GM18951 (cell line): Measurements from ENCODE around the gene AIPL1.

Source experiments
- POLR2A ChIP-seq: IDR thresholded peaks from 4 replicates; pipeline ENCODE4 v1.6.1; 2011; ENCODE audit warnings: mild to moderate bottlenecking; ENCODE audit not compliant: insufficient read length, insufficient read depth; ENCODE audit errors: extremely low read depth
- in situ Hi-C: fragments of 300-500 bp; cut with MboI; formaldehyde crosslinking; loops from one replicate; pipeline ENCODE4 v1.12.0; 2022; ENCODE audit warnings: low sequenced_read_pairs, mixed read lengths, inconsistent platforms; ENCODE audit not compliant: unreplicated experiment

The AIPL1 gene

DNA sequence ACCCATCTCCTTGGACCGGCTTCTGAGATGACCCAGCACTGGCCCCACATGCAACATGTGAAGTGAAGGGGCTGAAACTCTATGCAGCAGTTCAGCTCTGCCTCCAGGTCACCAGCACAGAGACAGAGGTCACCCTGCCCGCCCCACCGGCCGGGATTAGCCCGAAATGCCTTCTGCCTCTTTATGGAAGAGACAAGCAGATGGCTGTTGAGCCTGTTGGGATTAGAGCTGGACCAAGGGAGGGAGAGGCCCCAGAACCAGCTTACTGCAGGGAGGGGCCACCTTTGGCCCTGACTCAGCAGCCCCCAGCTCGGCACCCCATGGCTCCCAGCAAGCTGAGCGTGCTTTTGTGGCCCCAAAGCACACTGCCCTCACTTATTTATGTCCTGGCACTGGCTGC is 5.7 kb downstream of the AIPL1 start:
- TF ChIP-seq POLR2A = no peak
- in situ Hi-C loops = no loop called here

DNA sequence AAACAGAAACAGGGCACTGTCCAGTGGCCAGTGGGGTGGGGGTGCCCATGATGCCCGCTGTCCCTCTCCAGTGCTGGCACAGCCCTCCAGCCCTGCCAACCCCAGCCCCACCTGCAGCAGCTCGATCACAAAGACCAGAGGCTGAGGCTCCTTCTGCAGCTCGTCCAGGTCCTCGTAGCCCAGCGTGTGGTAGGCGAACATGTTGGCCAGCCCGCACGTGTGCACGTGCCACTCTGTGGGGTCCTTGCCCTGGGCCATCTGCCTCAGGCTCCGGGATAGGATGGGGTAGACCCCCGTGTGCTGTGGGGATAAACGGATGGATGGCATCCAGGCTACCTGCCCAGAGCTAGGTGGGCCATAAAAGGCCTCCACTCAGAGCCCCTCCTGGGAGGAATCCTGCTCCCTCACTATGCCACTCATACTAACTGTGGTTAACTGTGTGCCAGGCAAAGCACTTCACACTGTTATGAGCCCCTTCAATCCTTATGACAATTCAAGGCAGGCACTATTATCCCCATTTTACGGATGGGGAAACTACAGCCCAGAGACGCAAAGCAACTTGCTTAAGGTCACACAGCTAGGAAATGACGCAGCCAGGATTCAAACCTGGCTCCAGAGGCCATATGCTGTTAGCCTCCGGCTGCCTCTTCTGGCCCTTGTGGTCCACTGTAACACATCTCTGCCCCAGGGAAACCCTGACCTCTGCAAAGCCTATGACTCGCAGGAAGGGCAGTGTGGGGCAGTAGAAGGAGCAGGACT is 6.5 kb downstream of the AIPL1 start:
- in situ Hi-C loops = no loop called here
- no peak for TF ChIP-seq POLR2A

DNA sequence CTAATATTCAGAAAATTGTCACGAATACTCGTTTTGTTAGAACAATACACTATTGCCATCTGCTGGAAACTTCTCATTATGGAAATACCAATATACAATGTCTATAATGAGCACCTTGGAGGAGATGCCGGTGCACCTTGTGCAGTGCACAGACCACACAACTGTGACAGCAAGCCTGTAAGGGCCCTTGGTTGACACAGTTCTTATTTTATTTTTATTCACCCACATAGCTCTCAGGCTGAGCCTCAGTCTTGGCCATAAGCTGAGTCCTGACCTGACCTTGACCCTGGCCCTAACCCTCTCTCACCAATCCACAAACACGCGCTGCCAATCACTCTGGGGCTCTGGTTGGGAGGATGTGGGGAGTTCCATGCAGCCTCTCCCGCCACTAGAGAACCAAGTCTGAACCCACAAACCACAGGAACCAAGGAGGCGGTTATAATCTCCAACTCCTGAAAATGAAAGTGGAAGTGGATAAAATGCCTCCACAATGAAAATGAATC is 7.6 kb downstream of the AIPL1 start:
- in situ Hi-C loops = no loop called here
- no peak for TF ChIP-seq POLR2A

DNA sequence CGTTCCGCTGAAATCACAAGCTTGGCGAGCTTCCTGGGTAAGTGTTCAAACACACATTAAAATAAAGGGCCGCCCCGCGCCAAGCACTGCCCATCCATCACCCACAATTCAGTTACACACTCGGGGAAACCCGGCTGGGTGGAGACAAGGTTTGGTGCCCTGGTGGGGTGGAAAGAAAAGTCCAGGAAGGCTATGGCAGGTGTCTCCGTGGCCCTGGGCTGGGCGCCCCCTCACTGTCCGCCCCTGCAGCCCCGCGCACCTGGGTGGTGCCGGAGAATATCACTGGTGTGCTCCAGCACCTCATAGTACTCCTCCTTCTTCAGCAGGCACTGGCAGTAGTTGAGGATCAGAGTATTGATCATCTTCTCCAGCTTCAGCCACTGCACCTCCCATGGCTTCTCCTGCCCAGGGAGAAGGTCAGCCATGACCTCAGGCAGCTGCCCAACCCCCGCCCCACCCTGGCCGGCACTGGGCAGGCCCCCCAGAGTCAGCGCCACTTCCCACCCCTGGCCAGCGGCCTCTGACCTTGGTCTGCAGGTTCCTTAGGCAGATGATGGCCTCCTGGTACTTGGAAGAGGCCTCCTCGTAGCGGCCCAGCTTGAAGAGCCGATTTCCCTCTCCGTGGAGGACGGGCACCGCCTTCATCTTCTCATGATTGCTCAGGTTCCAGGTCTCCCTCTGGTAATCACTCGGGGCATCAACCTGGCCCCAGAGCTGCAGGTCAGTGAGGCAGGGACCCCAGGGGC is 8.4 kb downstream of the AIPL1 start:
- no peak for TF ChIP-seq POLR2A
- in situ Hi-C loops = no loop called here

DNA sequence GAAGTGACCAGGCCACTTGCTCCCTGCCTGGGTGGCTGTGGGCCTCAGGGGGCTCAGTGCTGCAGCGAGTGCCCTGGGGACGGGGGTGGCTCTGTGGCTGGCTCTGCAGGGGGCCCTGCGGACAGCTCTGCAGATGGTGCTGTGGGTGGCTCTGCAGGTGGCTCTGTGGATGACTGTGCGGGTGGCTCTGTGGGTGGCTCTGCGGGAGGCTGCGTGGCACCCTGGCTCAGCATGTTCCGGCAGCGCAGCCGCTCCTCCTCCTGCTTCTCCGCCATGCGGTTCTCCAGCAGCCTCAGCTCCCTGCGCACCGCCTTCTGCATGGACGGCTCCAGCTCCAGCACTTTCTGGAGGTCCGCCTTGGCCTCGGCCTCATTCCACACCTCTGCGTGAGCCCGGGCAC is 9.5 kb downstream of the AIPL1 start:
- TF ChIP-seq POLR2A = no peak
- in situ Hi-C loops = no loop called here

DNA sequence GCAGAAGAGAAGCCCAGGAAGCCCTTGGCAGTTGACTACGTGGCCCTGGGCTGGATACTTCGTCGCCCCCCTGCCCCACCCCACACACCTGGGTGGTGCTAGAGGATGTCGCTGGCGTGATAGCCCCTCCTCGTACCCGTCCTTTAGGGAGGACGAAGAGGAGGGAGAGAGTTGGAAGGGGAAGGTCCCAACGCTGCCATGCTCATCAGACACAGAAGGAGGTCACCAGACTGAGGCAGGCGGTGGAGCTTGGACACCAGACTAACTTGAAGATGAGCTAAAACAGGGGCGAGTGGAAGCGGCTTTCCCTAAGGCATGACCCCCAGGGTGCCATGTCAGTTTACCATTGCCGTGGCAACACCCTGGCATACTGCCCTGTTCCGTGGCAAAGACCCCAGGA is 11.0 kb downstream of the AIPL1 start:
- in situ Hi-C loops = no loop called here
- no peak for TF ChIP-seq POLR2A

- TF ChIP-seq POLR2A = no peak
- in situ Hi-C loops = no loop called here
These were observed 12.2 kb downstream of the AIPL1 start for GRCh38 chr17:6422654-6423241.

DNA sequence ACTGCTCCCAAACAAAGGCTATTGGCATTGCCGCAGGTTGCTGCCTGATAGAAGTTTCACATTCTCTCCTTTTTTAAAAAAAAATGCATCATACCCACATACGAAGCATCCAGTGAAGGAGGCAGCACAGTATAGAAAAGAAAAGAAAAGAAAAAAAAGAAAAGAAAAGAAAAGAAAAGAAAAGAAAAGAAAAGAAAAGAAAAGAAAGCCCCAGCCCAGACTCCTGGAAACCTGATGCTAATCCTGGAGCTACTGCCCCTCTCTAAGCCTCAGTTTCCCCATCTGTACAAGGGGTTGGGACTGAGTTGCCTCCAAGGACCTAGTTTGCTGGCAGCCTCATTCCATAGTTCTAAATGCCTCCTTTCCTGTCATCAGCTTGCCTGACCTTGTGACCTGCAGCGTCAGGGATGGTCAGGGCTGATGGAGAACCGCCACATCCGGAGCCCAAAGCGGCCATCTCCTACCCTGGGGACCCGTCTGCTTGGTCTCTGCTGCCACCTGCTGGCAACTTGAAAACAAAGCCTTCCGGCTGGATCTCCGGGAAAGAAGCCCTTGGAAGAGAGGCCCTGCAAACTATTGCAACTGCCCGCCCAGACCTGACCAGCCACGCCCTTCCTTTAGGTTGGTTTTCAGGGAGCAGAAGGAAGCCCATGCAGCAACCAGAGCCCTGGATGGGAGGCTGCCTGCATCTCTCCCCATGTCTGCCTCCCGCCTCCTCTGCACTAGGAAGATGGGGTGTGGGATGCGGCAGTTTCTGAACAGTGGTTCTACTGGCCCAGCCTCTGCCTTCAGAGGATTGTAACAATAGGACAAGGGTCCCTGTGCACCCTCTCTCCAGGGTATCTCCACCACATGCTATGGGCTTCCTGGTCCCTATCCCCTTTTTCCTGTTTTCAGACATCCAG is 13.0 kb downstream of the AIPL1 start:
- TF ChIP-seq POLR2A = no peak
- in situ Hi-C loops = no loop called here

DNA sequence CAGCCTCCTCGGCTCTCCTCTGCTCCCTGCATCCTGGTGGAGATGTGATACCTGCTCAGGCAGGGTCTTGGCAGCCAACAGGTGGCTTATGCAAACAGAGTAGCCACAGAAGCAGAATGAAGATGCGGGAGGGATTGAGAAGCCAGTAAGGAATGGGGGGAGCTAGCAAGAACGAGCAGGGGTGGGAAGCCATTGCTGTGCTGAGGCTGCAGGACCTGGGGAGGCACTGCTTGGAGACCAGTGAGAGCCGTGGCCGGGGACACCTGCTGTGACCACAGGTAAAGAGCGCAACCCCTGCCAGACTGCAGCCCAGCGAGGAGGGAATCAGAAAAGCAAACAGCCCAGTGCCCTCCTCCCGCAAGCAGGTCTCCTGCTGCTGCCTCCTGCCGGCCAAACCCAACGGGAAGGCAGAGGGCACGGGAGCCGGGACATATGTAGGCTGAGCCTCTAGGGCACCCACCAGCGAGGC is 14.7 kb downstream of the AIPL1 start:
- in situ Hi-C loops = no loop called here
- TF ChIP-seq POLR2A = no peak

DNA sequence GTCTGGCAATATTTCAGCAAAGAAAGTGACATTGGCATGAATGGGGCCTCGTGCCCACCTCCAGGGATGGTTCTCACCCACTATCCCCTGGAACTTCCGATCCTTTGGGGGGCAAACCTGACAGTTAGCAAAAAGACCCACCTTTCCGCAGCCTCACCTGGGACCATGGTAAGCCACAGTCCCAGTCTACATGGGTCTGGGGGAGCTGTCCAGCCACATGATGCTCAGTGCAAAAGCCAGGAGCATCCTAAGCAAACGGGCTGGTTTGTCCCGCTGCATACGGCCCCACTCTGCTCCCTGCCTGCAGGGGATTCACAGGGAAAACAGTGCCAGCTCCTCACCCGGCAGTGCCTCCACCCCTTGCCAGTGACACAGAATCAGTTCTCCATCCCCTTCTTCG is 19.3 kb downstream of the AIPL1 start:
- TF ChIP-seq POLR2A = no peak
- in situ Hi-C loops = loop anchor here (10.0 kb wide), 1 partner anchor 831 kb away; the partner anchor contains the start of gene NLRP1

GRCh38 chr17:6413065-6413464 is 21.9 kb downstream of the AIPL1 start:
- in situ Hi-C loops = loop anchor here (10.0 kb wide), 1 partner anchor 828 kb away; the partner anchor contains the start of gene NLRP1
- TF ChIP-seq POLR2A = no peak

- TF ChIP-seq POLR2A = no peak
- in situ Hi-C loops = no loop called here
These were observed 26.2 kb downstream of the AIPL1 start for GRCh38 chr17:6408735-6409134.
